B cell (primary cell): ENCODE data around the gene SIM1.

Source experiments
- EZH2 ChIP-seq: IDR thresholded peaks from 2 replicates; pipeline ENCODE4 v1.6.1; 2012; ENCODE audit warnings: borderline replicate concordance, low read depth, mild to moderate bottlenecking, moderate library complexity, low read length; ENCODE audit not compliant: insufficient read depth, poor library complexity, severe bottlenecking
- TF ChIP-seq, protein P1 (sequence below): fragments of 200-600 bp; IDR thresholded peaks from one replicate; pipeline ENCODE4 v1.8.0; 2022; ENCODE audit warnings: antibody characterized with exemption, mild to moderate bottlenecking

DNA sequence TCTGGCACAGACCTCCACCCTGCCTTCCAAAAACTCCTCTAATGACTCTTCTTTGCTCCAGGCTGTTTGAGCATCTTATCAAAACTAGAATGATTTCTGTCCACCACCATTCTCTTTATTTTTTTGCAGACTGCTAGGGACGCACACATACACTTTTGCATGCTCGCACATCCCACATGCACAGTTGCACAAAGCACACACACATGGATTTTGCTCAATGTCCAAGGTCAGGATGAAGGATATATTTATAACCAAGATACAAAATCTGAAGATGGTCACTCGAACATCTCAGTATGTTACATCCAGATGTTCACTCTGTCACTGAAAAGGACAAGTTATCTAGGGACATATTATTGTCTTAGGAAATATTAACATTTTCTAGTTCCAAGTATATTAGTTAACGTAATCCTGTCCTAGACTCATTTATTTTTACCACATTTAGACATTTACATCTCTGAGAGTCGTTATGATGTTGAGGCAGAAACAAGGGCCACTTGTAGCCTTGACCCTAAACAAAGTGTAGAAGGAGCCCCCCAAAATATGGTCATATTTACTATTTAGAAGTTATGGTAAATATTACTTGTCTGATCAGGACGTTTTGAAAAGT lies 3.4 kb upstream of the SIM1 start:
- TF ChIP-seq, protein P1, sequence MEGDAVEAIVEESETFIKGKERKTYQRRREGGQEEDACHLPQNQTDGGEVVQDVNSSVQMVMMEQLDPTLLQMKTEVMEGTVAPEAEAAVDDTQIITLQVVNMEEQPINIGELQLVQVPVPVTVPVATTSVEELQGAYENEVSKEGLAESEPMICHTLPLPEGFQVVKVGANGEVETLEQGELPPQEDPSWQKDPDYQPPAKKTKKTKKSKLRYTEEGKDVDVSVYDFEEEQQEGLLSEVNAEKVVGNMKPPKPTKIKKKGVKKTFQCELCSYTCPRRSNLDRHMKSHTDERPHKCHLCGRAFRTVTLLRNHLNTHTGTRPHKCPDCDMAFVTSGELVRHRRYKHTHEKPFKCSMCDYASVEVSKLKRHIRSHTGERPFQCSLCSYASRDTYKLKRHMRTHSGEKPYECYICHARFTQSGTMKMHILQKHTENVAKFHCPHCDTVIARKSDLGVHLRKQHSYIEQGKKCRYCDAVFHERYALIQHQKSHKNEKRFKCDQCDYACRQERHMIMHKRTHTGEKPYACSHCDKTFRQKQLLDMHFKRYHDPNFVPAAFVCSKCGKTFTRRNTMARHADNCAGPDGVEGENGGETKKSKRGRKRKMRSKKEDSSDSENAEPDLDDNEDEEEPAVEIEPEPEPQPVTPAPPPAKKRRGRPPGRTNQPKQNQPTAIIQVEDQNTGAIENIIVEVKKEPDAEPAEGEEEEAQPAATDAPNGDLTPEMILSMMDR, result no peak
- TF ChIP-seq EZH2, result no peak
